Fibroblast of the aortic adventitia (primary cell): ENCODE data around the gene MESP1. TPM values are rescaled to one million over a fixed set of nuclear protein-coding genes. Genes with fewer than 3 reads are reported as not detected.

ENCODE experiments used
- DNase-seq: peaks from one replicate; pipeline ENCODE4 v3.0.0-alpha.2; 2010; ENCODE audit warnings: low read depth
- H3K4me3 ChIP-seq: 2 replicates; pipeline ENCODE4 v1.5.1; 2011; ENCODE audit warnings: low read depth, mild to moderate bottlenecking, control low read depth, low read length, moderate library complexity
- CTCF ChIP-seq: IDR thresholded peaks from 2 replicates; pipeline ENCODE4 v1.5.1; 2011; ENCODE audit warnings: mild to moderate bottlenecking, low read length, control low read depth, inconsistent platforms; ENCODE audit not compliant: insufficient read depth
- total RNA-seq: library from RNA; depleted of rRNA; stranded (reverse); fragments of >200 nt; gene quantifications from 2 replicates; pipeline ENCODE4 v1.2.3, GENCODE V29; 2012; ENCODE audit warnings: low replicate concordance

MESP1 gene
- total RNA-seq, 1 donor = 0.45 TPM

GRCh38 chr15:89781055-89781454, 30.0 kb upstream of the MESP1 start:
- DNase-seq = no peak
- TF ChIP-seq CTCF = no peak
- H3K4me3 ChIP-seq = no peak overlapping the region

DNA sequence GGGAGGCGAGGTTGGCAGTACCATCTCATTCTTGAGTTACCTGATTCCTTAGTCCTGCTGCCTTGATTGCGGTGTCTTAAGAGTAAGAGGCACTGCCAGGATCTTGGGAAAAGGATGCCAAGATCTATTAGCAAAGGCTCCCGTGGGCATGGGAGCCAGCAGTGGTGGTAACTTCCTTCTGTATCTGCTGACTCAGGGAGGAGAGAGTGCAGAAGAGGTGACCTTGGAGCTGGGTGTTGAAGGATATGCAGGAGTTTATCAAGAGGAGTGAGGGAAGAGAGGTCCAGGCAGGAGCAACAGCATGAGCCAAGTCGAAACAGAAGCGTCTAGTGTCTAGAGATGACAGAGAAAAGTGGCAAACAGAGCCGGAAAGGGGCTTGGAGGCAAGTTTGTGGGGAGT, 29.6 kb upstream of the MESP1 start:
- TF ChIP-seq CTCF = no peak
- DNase-seq = no peak
- H3K4me3 ChIP-seq = no peak overlapping the region

- no peak for DNase-seq
- TF ChIP-seq CTCF = no peak
- no peak overlapping the region for H3K4me3 ChIP-seq
Measured at GRCh38 chr15:89778861-89779260, 27.8 kb upstream of the MESP1 start.

- TF ChIP-seq CTCF = no peak
- no peak for DNase-seq
Measured at GRCh38 chr15:89777782-89778380, 26.8 kb upstream of the MESP1 start.

GRCh38 chr15:89777073-89777751, 26.2 kb upstream of the MESP1 start:
- no peak for DNase-seq
- TF ChIP-seq CTCF = no peak
- no peak overlapping the region for H3K4me3 ChIP-seq

More at GRCh38 chr15:89777782-89778380, 26.8 kb upstream of the MESP1 start:
- no peak overlapping the region for H3K4me3 ChIP-seq

DNA sequence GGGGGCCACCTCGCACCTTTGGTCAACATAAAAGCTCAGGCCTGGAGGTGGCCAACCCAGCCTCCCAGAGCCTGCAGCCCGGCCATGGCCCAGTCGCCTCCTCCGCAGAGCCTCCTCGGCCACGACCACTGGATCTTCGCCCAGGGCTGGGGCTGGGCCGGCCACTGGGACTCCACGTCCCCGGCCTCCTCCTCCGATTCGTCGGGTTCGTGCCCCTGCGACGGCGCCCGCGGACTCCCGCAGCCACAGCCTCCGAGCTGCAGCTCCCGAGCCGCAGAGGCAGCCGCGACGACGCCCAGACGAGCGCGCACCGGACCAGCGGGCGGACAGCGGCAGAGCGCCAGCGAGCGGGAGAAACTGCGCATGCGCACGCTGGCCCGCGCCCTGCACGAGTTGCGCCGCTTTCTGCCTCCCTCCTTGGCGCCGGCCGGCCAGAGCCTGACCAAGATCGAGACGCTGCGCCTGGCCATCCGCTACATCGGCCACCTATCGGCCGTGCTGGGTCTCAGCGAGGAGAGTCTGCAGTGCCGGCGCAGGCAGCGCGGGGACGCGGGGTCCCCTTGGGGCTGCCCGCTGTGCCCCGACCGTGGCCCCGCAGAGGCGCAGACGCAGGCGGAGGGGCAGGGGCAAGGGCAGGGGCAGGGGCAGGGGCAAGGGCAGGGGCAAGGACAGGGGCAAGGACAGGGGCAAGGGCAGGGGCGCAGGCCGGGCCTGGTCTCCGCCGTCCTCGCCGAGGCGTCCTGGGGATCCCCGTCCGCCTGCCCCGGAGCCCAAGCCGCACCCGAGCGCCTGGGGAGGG, 25.4 kb upstream of the MESP1 start, which contains the start of gene MESP2:
Gene MESP2 (plus strand): TSS at position 59 of the 799 bp plus-strand sequence. CDS start 26 bp downstream, at position 85.
- TF ChIP-seq CTCF = peak; percentile 52
- peak; percentile 76 for DNase-seq
- H3K4me3 ChIP-seq = peak within 1 kb of the TSS; percentile 63
